CD4-positive, alpha-beta T cell treated with Interleukin-21 for 1 hour (primary cell): Measurements from ENCODE around the gene RBM28.

Experiments used
- DNase-seq: peaks from one replicate; pipeline ENCODE4 v3.0.0-alpha.2; 2020

RBM28 gene

GRCh38 chr7:128257458-128257857 lies 86.2 kb downstream of the RBM28 start:
- no peak for DNase-seq

- no peak for DNase-seq
Measured at GRCh38 chr7:128255271-128255670, 88.4 kb downstream of the RBM28 start.

GRCh38 chr7:128254470-128254869 lies 89.2 kb downstream of the RBM28 start:
- no peak for DNase-seq

- DNase-seq, result no peak
Measured at GRCh38 chr7:128253701-128254100, 90.0 kb downstream of the RBM28 start.

GRCh38 chr7:128251337-128251736 lies 92.4 kb downstream of the RBM28 start:
- no peak for DNase-seq
